ENCODE measurements around the gene ITM2B.

ITM2B gene

DNA sequence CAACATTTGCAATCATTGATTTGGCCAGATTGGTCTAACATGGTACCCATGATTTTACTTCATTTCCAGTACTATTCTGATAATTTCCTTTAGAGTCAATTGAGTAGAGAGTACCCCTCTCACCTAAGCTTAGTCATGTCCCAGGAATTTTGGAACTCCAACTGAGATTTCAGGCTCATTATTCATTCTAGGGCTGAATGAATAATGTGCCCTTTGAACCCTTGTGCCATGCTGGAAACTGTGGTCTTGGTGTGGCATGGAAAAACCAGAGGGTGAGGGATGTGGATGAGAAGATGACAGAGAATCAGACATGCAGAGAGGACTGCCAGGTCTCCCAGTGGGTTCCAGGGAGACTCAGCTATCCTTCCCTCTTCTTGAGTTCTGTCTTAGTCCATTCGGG lies 30.2 kb downstream of the ITM2B start:
- no peak for DNase-seq

DNA sequence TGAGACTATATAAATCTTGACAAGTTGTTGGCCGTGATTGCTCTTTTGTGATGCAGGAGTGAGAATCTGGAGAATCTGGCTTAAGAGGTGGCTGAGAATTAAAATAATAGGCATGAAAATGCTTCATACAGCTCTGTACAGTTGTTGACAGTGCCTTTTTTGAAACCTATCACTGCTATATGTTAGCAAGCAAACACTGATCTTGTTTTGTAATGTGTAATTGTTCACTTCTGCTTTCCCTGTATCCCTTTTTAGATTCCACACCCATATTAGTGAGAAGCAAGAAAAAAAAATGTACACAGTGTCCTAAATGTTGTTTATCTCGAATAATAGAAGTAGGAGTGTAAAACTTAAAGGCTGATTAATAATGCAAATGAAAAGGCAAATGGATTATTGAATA lies 31.1 kb downstream of the ITM2B start:
- no peak for DNase-seq

DNA sequence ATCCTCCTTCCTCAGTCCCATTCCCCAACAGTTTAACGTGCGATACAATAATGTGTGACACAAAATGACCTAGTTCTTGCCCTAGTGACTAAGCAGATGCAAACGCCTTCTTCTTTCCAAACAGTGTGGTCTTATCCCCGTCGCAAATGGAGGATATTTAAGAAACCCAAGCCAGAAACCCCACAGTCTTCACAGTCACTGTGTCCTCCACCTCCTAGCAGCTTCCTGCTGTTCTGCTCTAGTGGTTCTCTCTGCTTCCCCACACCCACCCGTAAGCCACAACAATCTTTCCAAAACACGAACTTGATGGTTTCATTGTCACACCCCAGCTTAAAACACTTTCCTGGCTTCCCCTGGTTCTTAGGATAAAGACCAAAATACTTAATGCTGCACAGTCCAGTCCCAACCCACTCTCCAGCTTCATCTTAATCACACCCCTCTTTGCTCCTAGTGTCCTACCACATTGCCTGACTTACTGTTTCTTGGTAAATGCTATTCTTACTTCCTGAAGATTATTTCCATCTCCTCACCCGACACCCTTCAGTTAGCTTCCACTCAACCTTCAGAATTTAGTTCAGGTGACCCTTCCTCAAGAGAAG lies 32.3 kb downstream of the ITM2B start:
- DNase-seq, result no peak

DNA sequence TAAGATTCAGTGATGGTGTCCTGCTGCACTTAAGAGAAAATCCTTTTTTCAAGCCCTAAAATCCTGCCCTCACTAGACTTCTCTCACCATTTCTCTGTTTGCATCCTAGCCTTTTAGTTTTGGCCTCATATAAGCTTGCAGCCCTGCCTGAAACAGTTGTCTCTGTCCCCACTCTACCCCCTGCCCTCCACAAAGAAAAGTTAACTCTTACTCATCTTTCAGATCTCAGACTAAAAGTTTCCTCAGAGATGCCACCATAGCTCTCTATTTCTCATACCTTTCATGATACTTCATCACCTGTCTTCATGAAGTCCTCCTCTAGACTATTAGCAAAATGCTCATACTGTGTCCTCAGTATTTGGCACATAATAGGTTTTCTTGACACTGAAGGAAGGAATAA lies 33.1 kb downstream of the ITM2B start:
- DNase-seq, result no peak

DNA sequence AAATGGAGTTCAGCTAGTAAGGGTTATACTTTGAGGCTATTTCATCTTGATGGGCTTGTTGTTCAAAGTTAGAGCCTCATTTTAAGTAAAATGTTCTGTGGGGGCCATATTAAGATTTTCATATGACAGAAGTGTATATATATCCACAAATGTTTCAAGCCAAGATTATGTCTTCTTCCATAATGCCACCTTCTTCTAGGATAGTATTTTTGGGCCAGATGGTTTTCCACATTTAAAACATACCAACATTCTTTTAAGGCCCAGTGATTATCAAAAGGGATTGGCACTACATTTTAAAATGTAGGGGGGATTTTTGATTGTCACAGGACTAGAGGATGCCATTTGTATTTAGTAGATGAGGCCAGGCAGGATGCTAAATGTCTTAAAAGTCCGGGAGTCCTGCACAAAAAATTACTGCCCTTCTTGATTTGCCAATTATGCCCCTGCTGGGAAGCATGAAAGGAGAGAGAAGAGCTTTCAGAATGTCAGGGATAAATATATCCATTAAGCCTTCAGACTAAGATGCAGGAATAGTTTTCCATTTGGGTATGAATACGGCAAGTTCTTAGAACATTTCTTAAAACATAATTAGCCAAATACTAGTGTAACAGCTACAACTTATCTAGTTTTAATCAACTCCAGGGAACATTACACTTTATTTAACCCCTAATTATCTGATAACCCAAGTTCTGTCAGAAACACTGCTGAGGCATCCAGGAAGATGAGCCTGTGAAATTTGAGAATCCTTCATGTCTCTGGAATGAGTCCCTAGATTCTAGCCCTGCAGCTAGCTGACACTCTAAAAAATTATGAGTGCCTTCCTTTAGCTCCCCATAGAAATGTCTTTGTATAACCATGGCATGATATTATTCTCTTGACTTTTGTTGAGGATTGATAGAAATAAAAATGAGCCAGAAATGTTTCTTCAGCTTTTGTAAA lies 34.0 kb downstream of the ITM2B start:
- no peak for DNase-seq

DNA sequence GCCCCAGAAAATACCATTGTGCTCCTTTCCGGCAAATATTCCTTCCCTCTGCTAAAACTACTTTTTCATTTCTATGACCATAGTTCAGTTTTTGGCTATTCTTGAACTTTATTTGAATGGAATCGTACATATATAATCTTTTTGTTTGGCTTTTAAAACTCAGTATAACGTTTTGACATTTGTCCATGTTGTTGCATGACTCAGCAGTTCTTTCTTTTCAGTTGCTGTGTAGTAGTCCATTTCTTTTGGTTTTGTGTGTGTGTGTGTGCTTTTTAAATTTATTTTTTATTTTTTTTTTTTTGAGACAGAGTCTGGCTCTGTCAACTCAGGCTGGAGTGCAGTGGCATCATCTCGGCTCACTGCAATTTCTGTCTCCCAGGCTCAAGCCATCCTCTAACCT lies 35.0 kb downstream of the ITM2B start:
- DNase-seq, result no peak

DNA sequence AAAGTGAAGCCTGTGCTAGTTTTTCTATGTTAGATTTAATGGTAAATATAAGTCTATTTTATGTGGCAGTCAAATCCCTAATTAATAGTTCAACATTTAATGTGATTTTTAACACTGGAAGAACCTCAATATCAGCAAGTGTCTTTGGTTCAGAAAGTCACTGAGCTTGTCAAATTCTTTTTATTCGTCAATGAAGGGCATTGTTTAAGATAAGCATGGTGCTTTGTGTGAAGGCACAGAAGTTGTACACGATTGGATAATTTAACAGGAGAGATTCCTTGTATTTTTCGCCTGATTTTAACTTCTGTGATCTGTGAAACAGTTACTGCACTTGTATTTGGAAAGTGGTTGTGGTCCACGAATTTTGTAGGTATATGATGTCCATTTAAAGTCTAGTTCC lies 40.3 kb downstream of the ITM2B start:
- DNase-seq, result no peak

DNA sequence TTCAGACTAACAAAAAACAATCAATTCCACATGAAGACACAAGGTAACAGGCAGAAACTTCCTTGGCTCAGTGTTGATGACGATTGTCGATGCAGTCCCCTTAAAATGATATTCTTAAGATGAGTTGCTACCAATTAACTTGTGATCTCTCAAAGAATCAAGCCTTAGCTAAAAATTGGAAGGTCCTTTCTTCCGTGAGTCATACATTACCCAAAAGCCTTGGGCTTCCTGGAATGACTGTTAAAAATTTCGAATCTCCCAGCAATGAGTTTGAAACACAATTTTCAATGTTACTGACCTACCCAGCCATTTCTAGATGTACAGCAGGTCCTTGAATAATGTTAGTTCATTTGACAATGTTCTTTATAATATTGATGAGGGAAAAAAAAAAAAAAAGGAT lies 42.5 kb downstream of the ITM2B start:
- DNase-seq, result no peak

DNA sequence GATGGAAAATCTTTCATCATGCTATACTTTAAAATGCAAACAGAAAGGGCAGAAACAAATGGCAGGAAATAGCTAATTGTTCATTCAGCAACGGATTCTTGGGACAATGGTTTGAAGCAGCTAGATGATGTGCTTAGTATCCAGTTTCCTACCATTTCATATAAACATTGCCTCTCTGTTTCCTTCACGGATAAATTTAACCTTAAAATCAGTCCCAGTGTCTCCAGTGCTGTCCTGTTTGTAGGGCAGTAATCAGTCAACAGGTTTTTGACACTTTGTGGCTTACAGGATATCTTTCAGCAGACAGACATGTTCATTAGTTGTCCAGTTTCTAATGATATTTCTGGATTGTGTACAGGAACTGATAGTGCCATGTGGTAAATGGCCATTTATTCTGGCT lies 45.8 kb downstream of the ITM2B start:
- DNase-seq, result no peak

DNA sequence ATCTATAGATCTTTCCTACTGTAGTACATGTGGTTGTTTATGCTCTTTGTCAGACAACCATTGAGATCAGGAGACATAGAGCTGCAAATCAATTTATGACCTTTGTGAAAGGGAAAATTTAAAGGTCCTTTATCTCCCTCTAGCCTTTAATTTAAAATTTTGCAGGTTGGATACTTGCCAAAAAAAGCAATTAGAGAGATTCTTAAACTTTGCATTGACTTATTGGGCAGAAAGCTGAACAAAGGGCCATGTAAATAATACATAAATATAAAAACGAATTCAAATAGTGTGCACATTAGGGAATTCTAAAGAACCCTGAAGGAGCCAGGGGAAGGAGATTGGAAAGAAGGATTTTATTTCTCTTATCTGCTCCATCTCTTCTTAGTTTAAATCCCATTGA lies 48.5 kb downstream of the ITM2B start:
- no peak for DNase-seq

DNA sequence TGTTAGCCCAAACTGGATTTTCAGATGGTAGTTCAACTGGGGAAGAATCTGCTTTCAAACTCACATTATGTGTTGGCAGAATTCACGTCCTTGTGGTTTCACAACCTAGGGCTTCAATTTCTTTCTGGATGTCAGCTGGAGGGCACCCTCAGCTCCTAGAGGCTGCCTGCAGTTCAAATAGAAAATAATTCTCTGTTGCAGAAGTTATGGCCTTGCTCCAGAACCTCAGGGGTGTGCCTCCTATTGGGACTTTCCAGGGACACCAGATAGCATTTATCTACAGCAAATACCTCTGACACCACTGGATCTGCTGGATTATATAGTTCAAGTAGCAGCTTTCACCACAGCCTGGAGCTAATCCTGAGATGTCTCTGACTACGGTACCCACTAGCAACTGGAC lies 58.7 kb downstream of the ITM2B start:
- no peak for DNase-seq

DNA sequence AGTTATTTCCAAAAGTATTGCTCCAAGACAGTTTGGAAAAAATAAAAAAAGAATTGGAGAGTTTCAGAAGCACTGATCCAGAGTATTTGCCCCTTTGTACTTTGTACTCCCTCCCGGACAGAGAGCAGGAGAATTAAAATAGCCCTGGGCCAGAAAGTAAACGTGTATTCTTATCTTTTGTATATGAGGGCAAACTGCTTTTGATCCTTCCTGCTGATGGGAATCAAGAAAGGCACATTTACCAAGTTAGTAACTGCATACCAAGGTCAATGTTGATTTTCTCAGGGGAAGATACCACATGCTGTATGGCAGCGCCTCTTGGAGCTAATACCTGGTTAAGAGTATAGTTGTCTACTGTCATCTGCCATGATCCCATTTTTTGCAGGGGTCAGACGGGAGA lies 59.6 kb downstream of the ITM2B start:
- no peak for DNase-seq

DNA sequence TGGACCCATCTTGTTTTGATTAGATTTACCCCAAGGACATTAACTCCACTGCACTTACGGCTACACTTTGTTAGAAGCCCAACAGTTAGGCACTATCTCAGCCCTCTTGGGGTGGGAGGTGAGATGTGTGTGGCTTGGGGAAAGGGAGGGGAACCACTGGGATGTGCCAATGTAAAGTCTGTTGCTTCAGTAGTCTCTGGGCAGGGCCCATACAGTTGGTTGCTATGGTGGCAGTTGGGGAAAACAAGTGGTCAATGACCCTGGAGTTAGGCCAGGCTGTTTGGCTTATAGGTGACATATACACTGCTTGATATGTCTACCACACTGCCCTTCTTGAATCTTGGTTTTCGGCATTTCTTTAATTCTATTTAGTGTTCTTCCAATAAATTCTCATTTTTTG lies 61.6 kb downstream of the ITM2B start:
- DNase-seq, result no peak

DNA sequence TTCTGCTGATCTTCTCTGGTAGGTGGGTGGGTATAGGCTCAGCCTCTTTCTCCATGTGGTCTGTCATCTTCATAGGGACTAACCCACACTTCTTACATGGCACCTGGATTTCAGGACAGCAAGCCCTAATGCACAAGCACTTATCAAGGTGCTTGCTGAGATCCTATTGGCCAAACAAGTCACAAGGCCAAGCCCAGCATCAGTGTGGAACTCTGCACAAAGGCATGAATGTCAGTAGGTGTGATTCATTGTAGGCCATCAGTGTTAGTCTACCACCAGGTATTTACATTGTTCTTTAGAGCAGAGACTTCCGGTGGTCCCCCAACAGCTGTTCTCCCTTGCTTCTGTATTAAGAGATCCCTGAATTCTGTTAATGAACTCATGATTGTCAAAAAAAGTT lies 62.3 kb downstream of the ITM2B start:
- no peak for DNase-seq

DNA sequence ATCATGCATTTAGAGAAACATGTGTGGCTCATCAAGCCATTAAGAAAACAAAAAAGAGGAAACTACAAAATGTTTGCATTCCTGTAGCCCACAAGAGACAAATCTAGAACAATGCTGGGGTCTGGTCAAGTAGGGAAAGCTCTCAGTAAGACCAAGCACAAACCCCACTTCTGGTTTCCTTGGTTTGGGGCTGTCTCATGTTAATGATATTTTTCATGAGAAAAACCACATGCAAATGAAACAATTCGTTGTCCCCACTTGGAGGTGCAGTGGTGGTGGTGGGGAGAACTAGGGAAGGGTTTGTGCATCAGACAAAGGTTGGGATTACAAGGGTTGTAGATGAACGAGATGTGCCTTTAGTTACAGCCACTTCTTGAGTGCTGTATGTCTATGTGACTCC lies 63.5 kb downstream of the ITM2B start:
- DNase-seq, result no peak

DNA sequence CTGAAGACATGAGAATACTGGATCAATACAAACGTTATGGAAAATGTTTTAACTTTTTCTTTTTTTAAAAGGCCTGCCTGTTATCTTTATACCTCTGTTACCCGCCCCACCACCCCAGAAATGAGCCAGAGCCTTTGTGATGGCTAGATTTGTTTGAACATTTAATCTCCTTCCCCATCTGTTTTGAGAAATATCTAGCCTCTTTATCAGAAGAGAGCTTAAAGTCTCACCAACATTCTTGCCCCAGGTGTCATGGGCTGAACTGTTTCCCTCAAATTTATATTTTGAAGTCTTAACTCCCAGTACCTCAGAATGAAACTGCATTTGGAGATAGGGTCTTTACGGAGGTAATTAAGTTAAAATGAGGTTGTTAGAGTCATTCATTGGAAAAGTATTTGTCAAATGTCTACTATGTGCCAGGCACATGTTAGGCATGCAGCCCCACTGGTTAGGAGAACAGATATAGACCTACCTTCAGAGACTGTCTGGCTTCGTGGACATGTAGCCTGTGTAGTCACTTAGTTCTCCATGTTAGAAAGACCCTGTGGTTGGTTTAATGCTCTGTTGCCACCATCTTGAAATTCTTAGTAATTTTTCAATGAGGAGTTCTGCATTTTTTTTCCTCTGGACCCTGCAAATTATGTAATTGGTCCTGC lies 64.3 kb downstream of the ITM2B start:
- DNase-seq, result no peak

DNA sequence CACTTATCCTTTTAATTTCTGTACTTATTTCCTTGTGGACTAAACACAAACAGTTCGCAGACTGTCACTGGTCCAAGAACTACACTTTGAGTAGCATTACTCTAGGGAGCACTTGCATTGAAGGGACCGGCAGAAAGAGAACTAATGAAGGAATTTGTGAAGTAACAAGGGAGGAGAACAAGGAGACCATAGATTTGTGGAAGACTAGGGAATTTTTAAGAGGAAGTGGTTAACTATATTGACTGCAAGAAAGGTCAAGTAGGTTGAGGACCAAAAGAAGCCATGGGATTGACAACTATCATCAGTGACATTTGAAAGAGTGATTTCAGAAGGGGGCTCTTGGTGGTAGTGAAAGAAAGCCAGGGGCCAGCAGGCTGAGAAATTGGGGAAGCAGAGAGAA lies 66.6 kb downstream of the ITM2B start:
- no peak for DNase-seq

DNA sequence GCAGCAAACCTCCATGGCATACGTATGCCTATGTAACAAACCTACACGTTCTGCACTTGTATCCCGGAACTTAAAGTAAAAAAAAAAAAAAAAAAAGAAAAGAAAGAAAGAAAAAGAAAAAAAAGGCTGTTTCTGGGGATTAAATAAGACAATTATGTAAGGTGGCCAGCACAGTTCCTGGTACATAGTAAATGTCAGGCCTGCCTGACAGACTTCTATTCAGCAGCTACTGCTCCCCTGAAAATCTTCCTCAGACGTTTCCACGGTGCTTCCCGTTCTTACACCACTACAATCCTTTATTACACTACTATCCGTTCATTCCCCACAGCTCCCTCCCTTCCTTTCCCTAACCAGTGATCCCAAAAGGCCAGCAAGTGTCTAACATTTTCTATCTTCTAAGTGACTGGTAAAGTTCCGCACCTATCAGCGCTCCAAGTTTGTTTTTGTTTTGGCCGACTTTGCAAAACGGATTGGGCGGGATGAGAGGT lies 69.9 kb downstream of the ITM2B start:
- no peak for DNase-seq

DNA sequence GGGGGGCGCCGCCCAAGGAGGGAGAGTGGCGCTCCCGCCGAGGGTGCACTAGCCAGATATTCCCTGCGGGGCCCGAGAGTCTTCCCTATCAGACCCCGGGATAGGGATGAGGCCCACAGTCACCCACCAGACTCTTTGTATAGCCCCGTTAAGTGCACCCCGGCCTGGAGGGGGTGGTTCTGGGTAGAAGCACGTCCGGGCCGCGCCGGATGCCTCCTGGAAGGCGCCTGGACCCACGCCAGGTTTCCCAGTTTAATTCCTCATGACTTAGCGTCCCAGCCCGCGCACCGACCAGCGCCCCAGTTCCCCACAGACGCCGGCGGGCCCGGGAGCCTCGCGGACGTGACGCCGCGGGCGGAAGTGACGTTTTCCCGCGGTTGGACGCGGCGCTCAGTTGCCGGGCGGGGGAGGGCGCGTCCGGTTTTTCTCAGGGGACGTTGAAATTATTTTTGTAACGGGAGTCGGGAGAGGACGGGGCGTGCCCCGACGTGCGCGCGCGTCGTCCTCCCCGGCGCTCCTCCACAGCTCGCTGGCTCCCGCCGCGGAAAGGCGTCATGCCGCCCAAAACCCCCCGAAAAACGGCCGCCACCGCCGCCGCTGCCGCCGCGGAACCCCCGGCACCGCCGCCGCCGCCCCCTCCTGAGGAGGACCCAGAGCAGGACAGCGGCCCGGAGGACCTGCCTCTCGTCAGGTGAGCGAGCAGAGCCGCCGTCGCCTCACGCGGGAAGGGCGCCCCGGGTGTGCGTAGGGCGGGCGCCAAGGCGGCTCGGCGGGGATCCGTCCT lies 70.5 kb downstream of the ITM2B start, which contains the start of gene RB1:
RB1 (plus strand) TSS at position 393 of the 784 bp plus-strand sequence; CDS start at position 555, 162 bp downstream.
- peak; percentile 21 for DNase-seq

DNA sequence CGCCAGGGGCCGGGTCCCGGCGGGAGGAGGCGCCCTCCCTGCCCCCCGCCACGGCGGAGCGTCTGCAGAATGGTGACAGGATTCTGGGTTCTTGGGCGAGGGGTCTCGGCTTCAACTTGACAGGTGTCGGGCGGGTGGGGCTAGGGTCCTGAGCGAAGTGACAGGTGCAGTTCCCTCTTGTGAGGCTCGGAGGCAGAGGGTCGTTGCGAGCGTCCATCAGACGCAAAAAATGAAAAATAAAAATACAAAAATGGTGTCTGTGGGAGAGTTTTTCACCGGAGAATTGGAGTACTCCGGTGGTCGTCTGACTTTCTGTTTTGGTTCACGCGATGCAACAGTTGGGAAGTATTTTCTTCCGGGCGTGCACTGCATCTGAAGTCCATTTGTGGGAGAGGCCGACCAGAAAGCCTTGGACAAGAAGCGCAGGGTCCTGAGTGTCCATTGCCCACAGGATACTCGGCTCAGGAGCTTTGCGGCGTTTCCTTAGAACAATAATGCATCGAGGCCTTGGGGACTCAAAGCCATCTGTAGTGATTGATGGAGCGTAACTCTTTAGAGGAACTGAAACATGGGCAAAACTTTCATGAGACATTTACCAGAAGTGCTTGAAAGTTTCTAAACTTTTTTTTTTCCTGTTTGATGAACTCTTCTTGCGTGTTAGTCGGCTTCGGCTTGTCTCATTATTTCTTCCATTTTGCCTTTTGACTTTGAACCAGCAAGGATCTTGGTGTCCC lies 71.3 kb downstream of the ITM2B start:
- DNase-seq, result peak; percentile 0

DNA sequence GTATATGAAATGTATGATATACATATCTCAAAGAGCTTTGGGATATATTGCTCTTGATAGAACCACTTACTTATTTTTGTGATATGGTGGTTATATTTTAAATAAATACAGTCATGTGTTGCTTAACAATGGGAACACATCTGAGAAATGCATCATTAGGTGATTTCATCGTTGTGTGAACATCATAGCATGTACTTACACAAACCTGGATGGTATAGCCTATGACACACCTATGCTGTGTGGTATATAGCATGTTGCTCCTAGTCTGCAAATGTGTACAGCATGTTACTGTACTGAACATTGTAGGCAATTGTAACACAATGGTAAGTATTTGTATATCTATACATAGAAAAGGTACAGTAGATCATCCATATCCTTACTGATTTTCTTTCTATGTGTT lies 78.2 kb downstream of the ITM2B start:
- no peak for DNase-seq

DNA sequence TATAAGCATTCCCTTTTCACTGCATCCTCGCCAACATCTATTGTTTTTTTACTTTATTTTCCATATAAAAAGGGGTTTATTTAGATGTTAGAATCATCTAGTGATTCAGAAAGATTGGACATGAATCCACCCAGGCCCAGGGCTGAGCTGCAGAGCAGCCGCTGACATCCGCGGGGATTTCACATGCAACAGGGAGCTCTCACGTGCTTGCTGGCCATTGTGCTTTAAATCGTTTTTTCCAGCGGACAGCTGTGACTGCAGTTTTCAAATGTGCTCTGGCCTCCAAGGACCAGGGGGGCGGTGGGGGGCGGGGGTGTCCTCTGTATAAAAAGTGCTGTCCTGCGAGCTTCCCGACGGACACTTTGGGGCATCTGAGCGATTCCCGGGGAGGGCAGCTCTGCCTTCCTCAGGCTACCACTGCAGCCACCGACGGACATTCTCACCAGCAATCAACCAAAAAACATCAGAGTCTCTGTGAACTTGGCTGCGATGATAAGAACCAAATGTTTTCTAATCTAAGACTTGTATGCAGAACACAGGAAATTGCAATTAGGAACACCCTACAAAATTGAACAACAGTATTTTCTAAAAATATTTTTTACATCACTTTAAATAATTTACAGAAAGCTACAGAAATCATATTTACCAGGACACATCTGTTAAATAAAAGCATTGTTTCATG lies 83.1 kb downstream of the ITM2B start:
- no peak for DNase-seq
